Muscle layer of colon (tissue), 2 donors: ENCODE data around the gene NHERF2.
A peak's percentile ranks its signal among the peaks of the same experiment; 100 is the strongest.

Experiments used
- H3K27ac ChIP-seq: one replicate; pipeline ENCODE4 v1.7.0; 2013; ENCODE audit warnings: low read depth, mild to moderate bottlenecking, low read length, moderate library complexity
- H3K27me3 ChIP-seq, 2 donors: one replicate each; pipeline ENCODE4 v1.7.0; 2013; ENCODE audit warnings: low read length in 2 of 2, mild to moderate bottlenecking in 2 of 2; ENCODE audit not compliant: insufficient read depth in 2 of 2, control insufficient read depth in 1 of 2
- H3K36me3 ChIP-seq: one replicate; pipeline ENCODE4 v1.7.0; 2013; ENCODE audit warnings: mild to moderate bottlenecking, low read length; ENCODE audit not compliant: insufficient read depth
- H3K4me1 ChIP-seq: one replicate; pipeline ENCODE4 v1.7.0; 2013; ENCODE audit warnings: mild to moderate bottlenecking, low read length; ENCODE audit not compliant: insufficient read depth
- H3K4me3 ChIP-seq, 2 donors: one replicate each; pipeline ENCODE4 v1.7.0; 2013; ENCODE audit warnings: low read length in 2 of 2, low read depth in 1 of 2, mild to moderate bottlenecking in 1 of 2, moderate library complexity in 1 of 2
- H3K9ac ChIP-seq: one replicate; pipeline ENCODE4 v1.7.0; 2013; ENCODE audit warnings: low read length
- H3K9me3 ChIP-seq: one replicate; pipeline ENCODE4 v1.7.0; 2013; ENCODE audit warnings: mild to moderate bottlenecking, low read length
- donor health status: abdominal sarcoma.
- donor health status: Adenocarcinoma of cecum.

The NHERF2 gene

GRCh38 chr16:2026461-2027023 is at the start of gene NHERF2:
TSS of gene NHERF2 (plus strand) at chr16:2026902. CDS start at chr16:2027006, 104 bp downstream.
- H3K9me3 ChIP-seq, result no peaks in the 10 kb centered on the region
- H3K9ac ChIP-seq, result no peak within 1 kb of the TSS
- peak within 1 kb of the TSS; percentile 54 to 57 for H3K4me3 ChIP-seq
- peak within 1 kb of the TSS; percentile 61 for H3K27ac ChIP-seq
- peaks cover 30% of the 10 kb centered on the region for H3K4me1 ChIP-seq
- peaks cover 3 to 6% of the 10 kb centered on the region in 2 donors for H3K27me3 ChIP-seq
- no peaks in the 10 kb centered on the region for H3K36me3 ChIP-seq

GRCh38 chr16:1976951-1977874 is 49.5 kb upstream of the NHERF2 start:
- H3K9ac ChIP-seq, result no peak overlapping the region
- H3K9me3 ChIP-seq, result no peaks in the 10 kb centered on the region
- H3K4me1 ChIP-seq, result peaks cover 14% of the 10 kb centered on the region
- H3K27me3 ChIP-seq, result peaks cover 20 to 57% of the 10 kb centered on the region in 2 donors
- no peak overlapping the region for H3K27ac ChIP-seq
- H3K4me3 ChIP-seq, result no peak overlapping the region
- peaks cover 34% of the 10 kb centered on the region for H3K36me3 ChIP-seq

GRCh38 chr16:1977875-1978268 is 48.8 kb upstream of the NHERF2 start:
- H3K9ac ChIP-seq, result no peak overlapping the region
- H3K27me3 ChIP-seq, result peaks cover 22 to 64% of the 10 kb centered on the region in 2 donors
- peaks cover 34% of the 10 kb centered on the region for H3K36me3 ChIP-seq
- H3K27ac ChIP-seq, result no peak overlapping the region
- H3K4me3 ChIP-seq, result no peak overlapping the region
- peaks cover 8% of the 10 kb centered on the region for H3K4me1 ChIP-seq
- no peaks in the 10 kb centered on the region for H3K9me3 ChIP-seq

- Histone ChIP-seq H3K27me3 (peaks cover 22 to 67% of the 10 kb centered on the region in 2 donors), H3K9me3 (no peaks in the 10 kb centered on the region), H3K4me1 (peaks cover 5% of the 10 kb centered on the region), H3K36me3 (peaks cover 34% of the 10 kb centered on the region), H3K4me3 (no peak overlapping the region), H3K9ac (no peak overlapping the region), H3K27ac (no peak overlapping the region)
Observed at GRCh38 chr16:1978476-1979120, 48.1 kb upstream of the NHERF2 start.

GRCh38 chr16:1979271-1980029 is 47.3 kb upstream of the NHERF2 start:
- H3K4me1 ChIP-seq, result peaks cover 5% of the 10 kb centered on the region
- no peak overlapping the region for H3K4me3 ChIP-seq
- H3K27ac ChIP-seq, result no peak overlapping the region
- peaks cover 32% of the 10 kb centered on the region for H3K36me3 ChIP-seq
- no peak overlapping the region for H3K9ac ChIP-seq
- peaks cover 22 to 67% of the 10 kb centered on the region in 2 donors for H3K27me3 ChIP-seq
- H3K9me3 ChIP-seq, result no peaks in the 10 kb centered on the region

- H3K9ac ChIP-seq, result no peak overlapping the region
- H3K9me3 ChIP-seq, result no peaks in the 10 kb centered on the region
- no peak overlapping the region for H3K27ac ChIP-seq
- peaks cover 22 to 67% of the 10 kb centered on the region in 2 donors for H3K27me3 ChIP-seq
- peaks cover 11% of the 10 kb centered on the region for H3K4me1 ChIP-seq
- H3K4me3 ChIP-seq, result no peak overlapping the region
- peaks cover 24% of the 10 kb centered on the region for H3K36me3 ChIP-seq
Observed at GRCh38 chr16:1980030-1980769, 46.5 kb upstream of the NHERF2 start.

- Histone ChIP-seq H3K9me3 (no peaks in the 10 kb centered on the region), H3K27ac (no peak overlapping the region), H3K27me3 (peaks cover 22 to 67% of the 10 kb centered on the region in 2 donors), H3K36me3 (peaks cover 20% of the 10 kb centered on the region), H3K4me3 (no peak overlapping the region), H3K4me1 (peaks cover 14% of the 10 kb centered on the region), H3K9ac (no peak overlapping the region)
Observed at GRCh38 chr16:1980770-1981087, 46.0 kb upstream of the NHERF2 start.

GRCh38 chr16:1981398-1981836 is 45.3 kb upstream of the NHERF2 start, which contains the start of gene NOXO1:
TSS of gene NOXO1 (minus strand) at chr16:1981469. CDS start at chr16:1981179, 290 bp downstream.
- peaks cover 20% of the 10 kb centered on the region for H3K36me3 ChIP-seq
- H3K4me1 ChIP-seq, result peaks cover 14% of the 10 kb centered on the region
- no peak within 1 kb of the TSS for H3K27ac ChIP-seq
- H3K27me3 ChIP-seq, result peaks cover 19 to 62% of the 10 kb centered on the region in 2 donors
- no peaks in the 10 kb centered on the region for H3K9me3 ChIP-seq
- H3K4me3 ChIP-seq, result no peak within 1 kb of the TSS
- H3K9ac ChIP-seq, result no peak within 1 kb of the TSS

- H3K36me3 ChIP-seq, result peaks cover 20% of the 10 kb centered on the region
- H3K27ac ChIP-seq, result no peak overlapping the region
- H3K27me3 ChIP-seq, result peaks cover 19 to 60% of the 10 kb centered on the region in 2 donors
- H3K9me3 ChIP-seq, result no peaks in the 10 kb centered on the region
- peaks cover 14% of the 10 kb centered on the region for H3K4me1 ChIP-seq
- no peak overlapping the region for H3K9ac ChIP-seq
- no peak overlapping the region for H3K4me3 ChIP-seq
Observed at GRCh38 chr16:1982013-1982433, 44.7 kb upstream of the NHERF2 start.

- peaks cover 19 to 50% of the 10 kb centered on the region in 2 donors for H3K27me3 ChIP-seq
- no peak overlapping the region for H3K27ac ChIP-seq
- no peak overlapping the region for H3K9ac ChIP-seq
- H3K9me3 ChIP-seq, result no peaks in the 10 kb centered on the region
- H3K36me3 ChIP-seq, result peaks cover 15% of the 10 kb centered on the region
- peak overlapping the region; percentile 61 to 87 for H3K4me3 ChIP-seq
- H3K4me1 ChIP-seq, result peaks cover 14% of the 10 kb centered on the region
Observed at GRCh38 chr16:1982991-1983543, 43.6 kb upstream of the NHERF2 start.
